HG03521 (cell line): ENCODE measurements around the gene FMNL2.
A peak's percentile ranks its signal among the peaks of the same experiment; 100 is the strongest.

Experiments
- ATAC-seq: cut with Tn5 transposase; IDR thresholded peaks from one replicate; pipeline ENCODE4 v1.9.1; 2021; ENCODE audit warnings: mild to moderate bottlenecking, moderate library complexity; ENCODE audit not compliant: unreplicated experiment

FMNL2 gene

GRCh38 chr2:152489364-152489763 lies 154.4 kb downstream of the FMNL2 start:
- no peak for ATAC-seq

GRCh38 chr2:152490686-152491455 lies 155.9 kb downstream of the FMNL2 start:
- ATAC-seq = no peak

- ATAC-seq = no peak
These were observed 157.2 kb downstream of the FMNL2 start for GRCh38 chr2:152492131-152492530.

GRCh38 chr2:152492911-152493310 lies 157.9 kb downstream of the FMNL2 start:
- ATAC-seq = no peak

GRCh38 chr2:152493417-152493816 lies 158.4 kb downstream of the FMNL2 start:
- no peak for ATAC-seq

GRCh38 chr2:152493945-152494528 lies 159.1 kb downstream of the FMNL2 start:
- no peak for ATAC-seq

GRCh38 chr2:152496371-152496770 lies 161.4 kb downstream of the FMNL2 start:
- ATAC-seq = no peak

GRCh38 chr2:152497481-152498052 lies 162.6 kb downstream of the FMNL2 start:
- ATAC-seq = peak; percentile 67

- no peak for ATAC-seq
These were observed 164.4 kb downstream of the FMNL2 start for GRCh38 chr2:152499331-152499816.

- no peak for ATAC-seq
These were observed 165.1 kb downstream of the FMNL2 start for GRCh38 chr2:152499896-152500735.

- ATAC-seq = no peak
These were observed 165.8 kb downstream of the FMNL2 start for GRCh38 chr2:152500772-152501171.

GRCh38 chr2:152501666-152502065 lies 166.7 kb downstream of the FMNL2 start:
- no peak for ATAC-seq

GRCh38 chr2:152504618-152505017 lies 169.6 kb downstream of the FMNL2 start:
- no peak for ATAC-seq

- no peak for ATAC-seq
These were observed 170.5 kb downstream of the FMNL2 start for GRCh38 chr2:152505495-152505906.

GRCh38 chr2:152506843-152507242 lies 171.9 kb downstream of the FMNL2 start:
- no peak for ATAC-seq

GRCh38 chr2:152507907-152508306 lies 172.9 kb downstream of the FMNL2 start:
- no peak for ATAC-seq

- ATAC-seq = no peak
These were observed 173.5 kb downstream of the FMNL2 start for GRCh38 chr2:152508446-152508845.

- ATAC-seq = no peak
These were observed 175.0 kb downstream of the FMNL2 start for GRCh38 chr2:152509772-152510491.

GRCh38 chr2:152510621-152511020 lies 175.6 kb downstream of the FMNL2 start:
- no peak for ATAC-seq

GRCh38 chr2:152511981-152512380 lies 177.0 kb downstream of the FMNL2 start:
- ATAC-seq = no peak

GRCh38 chr2:152513029-152513428 lies 178.1 kb downstream of the FMNL2 start:
- ATAC-seq = no peak
